ENCODE results near the gene CACNB2. TPM values are rescaled to one million over a fixed set of nuclear protein-coding genes. Genes with fewer than 3 reads are reported as not detected.

The CACNB2 gene
- total RNA-seq, 1 experiment from 2014 or later = not detected

DNA sequence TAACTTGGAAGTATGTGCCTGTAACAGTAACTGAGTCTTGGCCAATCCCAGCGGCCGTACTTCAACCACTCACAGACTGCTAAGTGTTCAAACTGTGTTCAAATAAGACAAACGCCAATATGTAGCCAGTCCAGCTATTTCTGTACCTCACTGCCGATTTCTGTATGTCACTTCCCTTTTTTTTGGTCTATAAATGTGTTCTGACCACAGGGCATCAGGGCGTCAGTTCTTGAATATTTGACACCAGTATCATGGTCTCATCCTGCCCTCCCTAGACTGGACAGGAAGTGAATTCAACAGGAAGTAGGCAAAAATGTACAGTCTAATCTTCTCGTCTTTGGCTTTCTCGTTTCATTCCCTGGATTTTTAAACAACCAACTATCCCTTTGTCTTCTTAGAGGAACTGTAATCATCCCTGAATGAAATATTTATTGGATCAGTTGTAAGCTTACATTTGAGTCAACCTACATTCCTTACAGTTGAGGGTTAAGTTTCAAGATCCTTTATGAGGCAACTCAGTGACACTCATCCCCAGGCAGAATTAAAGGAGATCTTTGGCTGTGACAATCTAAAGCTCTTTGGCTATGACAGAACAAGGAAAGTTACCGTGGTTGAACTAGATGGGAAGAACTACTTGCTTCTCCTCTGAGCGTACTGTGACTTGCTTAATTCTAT is 278.5 kb downstream of the CACNB2 start:
- intact Hi-C loops (cut with micrococcal nuclease; ENCODE audit: unreplicated experiment) = no loop called here
- no peaks in the 10 kb centered on the region for H3K27me3 Mint-ChIP-seq (ENCODE audit: unreplicated experiment)
- DNase-seq = no peak
- peaks cover 12% of the 10 kb centered on the region for H3K9me3 Mint-ChIP-seq (ENCODE audit: low read depth, unreplicated experiment)
- no peak overlapping the region for H3K27ac Mint-ChIP-seq (ENCODE audit: unreplicated experiment)
- no peaks in the 10 kb centered on the region for H3K4me1 Mint-ChIP-seq (ENCODE audit: low read depth, unreplicated experiment)
- H3K4me3 Mint-ChIP-seq (ENCODE audit: low read depth, unreplicated experiment) = no peak overlapping the region
- TF ChIP-seq, protein P1, sequence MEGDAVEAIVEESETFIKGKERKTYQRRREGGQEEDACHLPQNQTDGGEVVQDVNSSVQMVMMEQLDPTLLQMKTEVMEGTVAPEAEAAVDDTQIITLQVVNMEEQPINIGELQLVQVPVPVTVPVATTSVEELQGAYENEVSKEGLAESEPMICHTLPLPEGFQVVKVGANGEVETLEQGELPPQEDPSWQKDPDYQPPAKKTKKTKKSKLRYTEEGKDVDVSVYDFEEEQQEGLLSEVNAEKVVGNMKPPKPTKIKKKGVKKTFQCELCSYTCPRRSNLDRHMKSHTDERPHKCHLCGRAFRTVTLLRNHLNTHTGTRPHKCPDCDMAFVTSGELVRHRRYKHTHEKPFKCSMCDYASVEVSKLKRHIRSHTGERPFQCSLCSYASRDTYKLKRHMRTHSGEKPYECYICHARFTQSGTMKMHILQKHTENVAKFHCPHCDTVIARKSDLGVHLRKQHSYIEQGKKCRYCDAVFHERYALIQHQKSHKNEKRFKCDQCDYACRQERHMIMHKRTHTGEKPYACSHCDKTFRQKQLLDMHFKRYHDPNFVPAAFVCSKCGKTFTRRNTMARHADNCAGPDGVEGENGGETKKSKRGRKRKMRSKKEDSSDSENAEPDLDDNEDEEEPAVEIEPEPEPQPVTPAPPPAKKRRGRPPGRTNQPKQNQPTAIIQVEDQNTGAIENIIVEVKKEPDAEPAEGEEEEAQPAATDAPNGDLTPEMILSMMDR (IDR thresholded peaks at IDR 0.05; ENCODE audit: unreplicated experiment) = no peak
- CTCF ChIA-PET = no interaction called here
- H3K36me3 Mint-ChIP-seq (ENCODE audit: insufficient read depth, unreplicated experiment) = no peaks in the 10 kb centered on the region
- BruUV-seq (replicated peaks) = no TSS peak

- Mint-ChIP-seq H3K27ac (ENCODE audit: unreplicated experiment) (no peak overlapping the region), H3K9me3 (ENCODE audit: low read depth, unreplicated experiment) (peaks cover 12% of the 10 kb centered on the region), H3K4me3 (ENCODE audit: low read depth, unreplicated experiment) (no peak overlapping the region), H3K27me3 (ENCODE audit: unreplicated experiment) (no peaks in the 10 kb centered on the region), H3K4me1 (ENCODE audit: low read depth, unreplicated experiment) (no peaks in the 10 kb centered on the region), H3K36me3 (ENCODE audit: insufficient read depth, unreplicated experiment) (no peaks in the 10 kb centered on the region)
- BruUV-seq (replicated peaks) = no TSS peak
- CTCF ChIA-PET = no interaction called here
- TF ChIP-seq, protein P1 (IDR thresholded peaks at IDR 0.05; ENCODE audit: unreplicated experiment) = no peak
- DNase-seq = no peak
- intact Hi-C loops (cut with micrococcal nuclease; ENCODE audit: unreplicated experiment) = no loop called here
Observed at GRCh38 chr10:18419945-18420344, 279.7 kb downstream of the CACNB2 start.

DNA sequence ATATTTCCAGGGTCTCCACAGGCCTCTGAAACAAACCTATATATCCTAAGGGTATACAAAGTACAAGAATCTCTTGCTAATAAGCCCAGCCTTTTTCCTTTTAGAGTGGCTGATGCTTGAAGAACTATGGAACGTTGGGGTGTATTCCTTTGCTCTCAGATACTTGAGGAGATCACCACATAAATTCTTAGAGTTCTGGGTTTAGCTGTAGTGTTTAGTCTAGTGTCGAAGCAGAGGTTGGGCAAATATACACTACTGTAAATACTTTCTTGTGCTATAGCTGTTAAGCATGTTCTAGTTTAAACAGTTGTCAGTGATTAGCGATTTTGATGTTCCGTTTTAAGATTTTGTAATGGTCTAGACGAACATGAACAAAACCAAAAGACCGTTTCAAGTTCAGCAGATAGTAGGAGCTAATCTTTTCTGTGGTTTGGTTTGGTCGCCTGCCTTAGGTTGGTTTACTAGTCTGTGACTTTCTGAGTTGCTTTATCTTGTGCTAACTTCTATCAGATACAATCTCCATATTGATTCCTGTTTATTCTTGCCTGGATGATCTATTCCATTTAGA is 281.6 kb downstream of the CACNB2 start:
- H3K27me3 Mint-ChIP-seq (ENCODE audit: unreplicated experiment) = no peaks in the 10 kb centered on the region
- H3K4me1 Mint-ChIP-seq (ENCODE audit: low read depth, unreplicated experiment) = no peaks in the 10 kb centered on the region
- no peak for DNase-seq
- H3K36me3 Mint-ChIP-seq (ENCODE audit: insufficient read depth, unreplicated experiment) = no peaks in the 10 kb centered on the region
- CTCF ChIA-PET = interaction anchor here (0.7 kb wide), 1 partner anchor 167 kb away, joined by 5 read pairs; no protein-coding TSS in a partner anchor
- H3K27ac Mint-ChIP-seq (ENCODE audit: unreplicated experiment) = no peak overlapping the region
- TF ChIP-seq, protein P1 (IDR thresholded peaks at IDR 0.05; ENCODE audit: unreplicated experiment) = no peak
- H3K9me3 Mint-ChIP-seq (ENCODE audit: low read depth, unreplicated experiment) = peaks cover 9% of the 10 kb centered on the region
- BruUV-seq (replicated peaks) = no TSS peak
- H3K4me3 Mint-ChIP-seq (ENCODE audit: low read depth, unreplicated experiment) = no peak overlapping the region
- intact Hi-C loops (cut with micrococcal nuclease; ENCODE audit: unreplicated experiment) = no loop called here

GRCh38 chr10:18423058-18423637 is 282.9 kb downstream of the CACNB2 start:
- TF ChIP-seq, protein P1 (IDR thresholded peaks at IDR 0.05; ENCODE audit: unreplicated experiment) = no peak
- peaks cover 5% of the 10 kb centered on the region for H3K9me3 Mint-ChIP-seq (ENCODE audit: low read depth, unreplicated experiment)
- no peaks in the 10 kb centered on the region for H3K27me3 Mint-ChIP-seq (ENCODE audit: unreplicated experiment)
- DNase-seq = no peak
- no peak overlapping the region for H3K27ac Mint-ChIP-seq (ENCODE audit: unreplicated experiment)
- H3K4me1 Mint-ChIP-seq (ENCODE audit: low read depth, unreplicated experiment) = no peaks in the 10 kb centered on the region
- no peak overlapping the region for H3K4me3 Mint-ChIP-seq (ENCODE audit: low read depth, unreplicated experiment)
- intact Hi-C loops (cut with micrococcal nuclease; ENCODE audit: unreplicated experiment) = no loop called here
- no TSS peak for BruUV-seq (replicated peaks)
- CTCF ChIA-PET = no interaction called here
- no peaks in the 10 kb centered on the region for H3K36me3 Mint-ChIP-seq (ENCODE audit: insufficient read depth, unreplicated experiment)

Data from Calu3 (cell line).